Tibial nerve (tissue), 4 donors: ENCODE results near the gene CD48. TPM values are rescaled to one million over a fixed set of nuclear protein-coding genes. Genes with fewer than 3 reads are reported as not detected.

Source experiments
- DNase-seq, 2 donors: peaks; one replicate each; pipeline ENCODE4 v3.0.0-alpha.2; 2019; ENCODE audit warnings: low spot score in 2 of 2
- H3K27ac ChIP-seq, 4 donors: fragments of 200-600 bp; sonication (generic) in 3 of 4; one replicate each; pipeline ENCODE4 v1.5.1; 2017 to 2019; ENCODE audit warnings: mild to moderate bottlenecking in 1 of 4
- H3K27me3 ChIP-seq, 2 donors: fragments of 200-600 bp; sonication (generic) in 1 of 2; one replicate each; pipeline versions ENCODE4 v1.5.1 to v1.6.0; 2017 to 2019
- H3K36me3 ChIP-seq, 3 donors: fragments of 200-600 bp; sonication (generic); one replicate each; pipeline ENCODE4 v1.5.1; 2018 to 2019
- H3K4me1 ChIP-seq, 4 donors: fragments of 200-600 bp; sonication (generic) in 3 of 4; one replicate each; pipeline ENCODE4 v1.5.1; 2017 to 2019
- H3K4me3 ChIP-seq, 4 donors: fragments of 200-600 bp; sonication (generic) in 3 of 4; one replicate each; pipeline ENCODE4 v1.5.1; 2017 to 2019; ENCODE audit warnings: mild to moderate bottlenecking in 1 of 4, moderate library complexity in 1 of 4
- H3K9me3 ChIP-seq, 4 donors: fragments of 200-600 bp; sonication (generic) in 3 of 4; one replicate each; pipeline ENCODE4 v1.5.1; 2017 to 2019
- CTCF ChIP-seq, 5 experiments: fragments of 200-600 bp in 3 of 5; fragments of 450-650 bp in 2 of 5; sonication (generic) in 3 of 5; IDR thresholded peaks; one replicate each; pipeline ENCODE4 v1.5.1; 2016 to 2019; ENCODE audit warnings: antibody characterized with exemption in 5 of 5, mild to moderate bottlenecking in 3 of 5, moderate library complexity in 2 of 5
- EP300 ChIP-seq, 2 donors: sonication (generic); formaldehyde crosslinking; IDR thresholded peaks; one replicate each; pipeline ENCODE4 v1.6.1; 2017; ENCODE audit warnings: antibody characterized with exemption in 2 of 2, mild to moderate bottlenecking in 1 of 2
- POLR2A ChIP-seq, 2 donors: fragments of 450-650 bp; IDR thresholded peaks; one replicate each; pipeline ENCODE4 v1.6.1; 2017; ENCODE audit warnings: antibody characterized with exemption in 2 of 2, mild to moderate bottlenecking in 2 of 2, moderate library complexity in 2 of 2
- WGBS, 2 donors: methylation state at CpG; one replicate each; pipeline ENCODE4 v1.1.5; 2018; 5-methylcytosine and 5-hydroxymethylcytosine counted together
- total RNA-seq, 4 donors: library from RNA; depleted of rRNA; stranded (reverse); fragments of >200 nt; gene quantifications; one replicate each; pipeline ENCODE4 v1.1.0, GENCODE V29; 2016

Gene CD48
- total RNA-seq, 4 donors from 2014 or later: 1.5 to 5.9 (median 2.0) TPM

- no peak for DNase-seq
- Histone ChIP-seq H3K4me3 (no peak overlapping the region), H3K9me3 (no peaks in the 10 kb centered on the region), H3K27ac (peak overlapping the region in 1 of 4 donors; percentile 60), H3K4me1 (peaks cover 0 to 14% (median 4%) of the 10 kb centered on the region in 4 donors), H3K27me3 (no peaks in the 10 kb centered on the region), H3K36me3 (no peaks in the 10 kb centered on the region)
- 66 to 75% methylated on average over 19 of the region's 19 CpGs for WGBS, 2 donors
- TF ChIP-seq POLR2A (IDR thresholded peaks at IDR 0.05) (no peak), CTCF (IDR thresholded peaks at IDR 0.05) (no peak), EP300 (IDR thresholded peaks at IDR 0.05) (no peak)
These were observed 82.1 kb downstream of the CD48 start for GRCh38 chr1:160629286-160630210.

- Histone ChIP-seq H3K27ac (peak overlapping the region in 1 of 4 donors; percentile 60), H3K4me1 (peaks cover 0 to 21% (median 7%) of the 10 kb centered on the region in 4 donors), H3K36me3 (no peaks in the 10 kb centered on the region), H3K9me3 (no peaks in the 10 kb centered on the region), H3K4me3 (no peak overlapping the region), H3K27me3 (no peaks in the 10 kb centered on the region)
- TF ChIP-seq EP300 (IDR thresholded peaks at IDR 0.05) (no peak), POLR2A (IDR thresholded peaks at IDR 0.05) (no peak), CTCF (IDR thresholded peaks at IDR 0.05) (no peak)
- 61 to 69% methylated on average over 8 of the region's 8 CpGs for WGBS, 2 donors
- DNase-seq: no peak
These were observed 82.8 kb downstream of the CD48 start for GRCh38 chr1:160628799-160629263.

Other genes starting within 250 kb of the CD48 start
- 1 to 10 TPM in 1 of 4 donors, under 1 TPM in 3; 0.20 to 1.5 (median 0.46) TPM for gene SLAMF6, start 188.6 kb downstream of the CD48 start, total RNA-seq
- gene CD84, start 132.3 kb downstream of the CD48 start, total RNA-seq: 10 to 100 TPM in 1 of 4 donors, 1 to 10 TPM in 3; 2.4 to 12.0 (median 6.2) TPM
- gene SLAMF1, start 64.8 kb downstream of the CD48 start, total RNA-seq: 1 to 10 TPM in 1 of 4 donors, under 1 TPM in 1, not detected in 2; 0.39 to 1.3 TPM
- under 1 TPM; 0.22 to 0.90 (median 0.51) TPM for gene SLAMF7, start 27.4 kb upstream of the CD48 start, total RNA-seq
- gene LY9, start 84.4 kb upstream of the CD48 start, total RNA-seq: 1 to 10 TPM in 2 of 4 donors, under 1 TPM in 1, not detected in 1; 0.22 to 3.0 (median 1.9) TPM
- gene CD244, start 151.1 kb upstream of the CD48 start, total RNA-seq: under 1 TPM in 3 of 4 donors, not detected in 1; 0.63 to 0.98 (median 0.90) TPM
- 1 to 10 TPM in 1 of 4 donors, under 1 TPM in 1, not detected in 2; 0.42 to 1.2 TPM for gene ITLN1, start 173.4 kb upstream of the CD48 start, total RNA-seq
- gene ITLN2, start 243.0 kb upstream of the CD48 start, total RNA-seq: not detected